Cardiac septum (tissue), 1 donor: ENCODE measurements around the gene BPIFB2. TPM values are rescaled to one million over a fixed set of nuclear protein-coding genes. Genes with fewer than 3 reads are reported as not detected.

ENCODE experiments used
- DNase-seq: peaks from one replicate; pipeline ENCODE4 v3.0.0-alpha.2; 2020; ENCODE audit warnings: low spot score
- intact Hi-C: fragments of 100-400 bp; cut with DNase I; formaldehyde crosslinking; loops from one replicate; pipeline ENCODE4 v1.14.0; 2022
- total RNA-seq: library from RNA; stranded (reverse); fragmentation: NEBNext Ultra II Directional; extraction: Animal tissue kit (Norgen Biotek cat#: 25700); gene quantifications from one replicate; pipeline ENCODE4 v1.2.1, GENCODE V29; 2021
- donor health status: DM: no; HTN: no; CAD: no.

The BPIFB2 gene
- total RNA-seq, 1 donor from 2014 or later = not detected

DNA sequence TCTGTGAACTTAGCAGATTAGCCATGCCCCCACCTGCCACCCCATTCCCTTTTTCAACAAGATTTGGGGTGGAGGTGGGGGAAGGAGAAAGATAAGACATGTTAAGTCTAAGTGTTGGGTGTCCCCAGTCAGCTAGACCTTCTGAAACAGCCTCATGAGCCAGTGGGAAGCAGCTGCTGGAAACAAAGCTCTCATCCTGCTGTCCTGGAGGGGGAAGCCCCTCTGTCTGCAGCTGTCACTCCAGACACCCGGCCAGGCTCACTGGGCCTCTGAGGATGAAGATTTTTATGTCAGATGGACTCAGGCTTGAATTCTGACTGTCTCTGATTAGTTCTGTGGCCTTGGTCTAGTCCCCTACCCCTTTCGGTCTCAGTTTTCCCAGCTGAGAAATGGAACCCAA is 47.3 kb downstream of the BPIFB2 start:
- DNase-seq = no peak
- intact Hi-C loops = no loop called here

DNA sequence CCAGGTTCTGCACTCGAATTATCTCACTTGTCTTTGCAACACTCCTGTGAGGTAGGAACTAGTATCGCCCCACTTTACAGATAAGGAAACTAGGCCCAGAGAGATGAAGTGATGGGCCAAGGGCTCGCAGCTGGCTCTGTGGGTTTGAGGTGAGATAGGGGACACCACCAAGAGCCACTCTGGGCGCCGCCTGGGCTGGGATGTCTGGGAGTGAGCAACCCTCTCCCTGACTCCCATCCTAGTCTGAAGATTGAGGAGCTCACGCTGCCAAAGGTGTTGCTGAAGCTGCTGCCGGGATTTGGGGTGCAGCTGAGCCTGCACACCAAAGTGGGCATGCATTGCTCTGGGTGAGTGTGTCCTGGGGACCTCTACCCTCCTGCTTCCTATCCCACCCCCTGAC is 51.6 kb downstream of the BPIFB2 start:
- intact Hi-C loops = no loop called here
- no peak for DNase-seq

DNA sequence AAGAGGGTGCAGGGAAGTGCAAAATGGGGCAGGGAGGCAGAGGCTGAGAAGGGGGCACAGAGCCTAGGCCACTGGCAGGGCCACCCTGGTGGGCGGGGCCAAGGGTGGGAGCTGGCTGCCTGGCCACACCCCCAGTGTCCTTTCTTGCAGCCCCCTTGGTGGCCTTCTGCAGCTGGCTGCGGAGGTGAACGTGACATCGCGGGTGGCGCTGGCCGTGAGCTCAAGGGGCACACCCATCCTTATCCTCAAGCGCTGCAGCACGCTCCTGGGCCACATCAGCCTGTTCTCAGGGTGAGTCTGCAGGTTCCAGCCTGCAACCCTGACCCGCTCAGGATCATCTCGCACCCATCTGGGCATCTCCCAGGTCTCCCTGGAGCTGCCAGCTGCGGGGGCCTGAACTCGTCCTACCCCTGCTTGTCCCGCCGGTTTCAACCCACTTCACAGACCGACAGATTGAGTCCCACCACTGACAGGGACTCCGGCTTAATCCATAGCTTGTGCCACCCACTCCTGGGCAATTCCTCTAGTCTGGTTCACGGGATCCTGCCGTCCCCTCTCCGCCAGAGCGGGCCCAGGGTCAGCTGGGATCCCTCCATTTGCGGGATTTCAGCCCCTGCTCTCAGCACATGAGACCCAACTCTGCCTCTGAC is 52.4 kb downstream of the BPIFB2 start:
- intact Hi-C loops = no loop called here
- DNase-seq = no peak

DNA sequence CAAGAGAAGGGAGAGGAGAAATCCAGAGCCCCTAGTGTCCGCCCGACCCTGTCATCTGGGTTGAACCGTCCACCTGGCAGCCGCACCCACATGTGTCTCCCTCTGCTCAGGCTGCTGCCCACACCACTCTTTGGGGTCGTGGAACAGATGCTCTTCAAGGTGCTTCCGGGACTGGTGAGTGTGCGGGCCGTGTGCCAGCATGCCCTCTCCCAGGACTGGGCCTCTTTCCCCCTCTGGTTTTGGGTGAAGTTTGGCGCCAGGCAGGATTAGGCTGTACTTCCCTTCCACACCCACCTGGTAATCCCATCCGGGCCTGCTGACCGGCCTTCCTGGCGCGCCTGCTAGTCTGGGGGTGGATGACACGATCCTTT is 54.1 kb downstream of the BPIFB2 start:
- DNase-seq = no peak
- intact Hi-C loops = no loop called here

DNA sequence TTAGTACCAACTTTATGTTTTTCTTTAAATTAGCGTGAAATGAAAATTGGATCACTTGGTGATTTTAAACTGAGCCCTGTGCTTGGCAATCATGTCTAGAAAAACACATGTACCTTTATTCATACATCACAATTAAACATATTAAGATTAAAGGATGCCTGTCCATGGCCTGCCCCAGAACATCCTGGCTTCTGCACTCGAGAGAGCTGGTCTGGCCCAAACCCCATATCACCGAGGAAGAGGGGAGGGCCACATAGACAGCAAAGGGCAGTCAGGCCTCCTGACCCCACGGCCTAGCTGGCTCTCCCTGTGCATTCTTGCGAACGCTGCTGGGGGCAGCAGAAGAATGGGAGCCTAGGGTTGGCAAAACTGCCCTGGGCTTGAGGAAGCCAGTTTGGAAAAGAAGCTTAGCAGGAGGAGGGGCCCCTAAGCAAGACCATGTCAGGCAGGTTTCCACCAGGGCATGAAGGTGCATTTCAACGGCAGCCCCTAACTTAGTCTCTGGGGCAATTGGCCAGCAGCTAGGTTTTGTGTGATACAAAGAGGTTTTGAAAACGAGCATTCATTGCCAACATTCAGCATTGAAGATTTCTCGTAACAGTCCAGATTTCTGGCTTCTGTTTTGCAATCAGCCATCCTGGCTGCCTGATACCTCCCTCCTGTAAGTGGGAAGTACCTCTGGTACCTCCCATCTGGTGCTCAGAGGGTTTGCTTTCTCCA is 54.8 kb downstream of the BPIFB2 start:
- DNase-seq = no peak
- intact Hi-C loops = no loop called here

DNA sequence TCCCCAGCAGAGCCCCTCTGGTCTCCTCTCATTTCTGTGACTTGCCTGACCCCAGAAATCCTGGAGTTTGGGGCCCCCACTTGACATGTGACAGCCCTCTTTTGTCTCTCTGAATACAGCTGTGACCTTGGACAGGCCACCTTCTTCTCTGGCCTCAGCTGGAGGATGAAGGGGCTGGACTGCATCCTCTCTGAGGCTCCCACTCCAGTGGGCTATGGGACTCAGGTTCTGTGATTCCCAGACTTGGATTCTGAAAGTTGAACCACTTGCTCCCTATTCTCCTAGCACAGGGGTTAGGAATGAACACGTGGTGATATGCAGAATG is 55.3 kb downstream of the BPIFB2 start:
- intact Hi-C loops = no loop called here
- DNase-seq = no peak

DNA sequence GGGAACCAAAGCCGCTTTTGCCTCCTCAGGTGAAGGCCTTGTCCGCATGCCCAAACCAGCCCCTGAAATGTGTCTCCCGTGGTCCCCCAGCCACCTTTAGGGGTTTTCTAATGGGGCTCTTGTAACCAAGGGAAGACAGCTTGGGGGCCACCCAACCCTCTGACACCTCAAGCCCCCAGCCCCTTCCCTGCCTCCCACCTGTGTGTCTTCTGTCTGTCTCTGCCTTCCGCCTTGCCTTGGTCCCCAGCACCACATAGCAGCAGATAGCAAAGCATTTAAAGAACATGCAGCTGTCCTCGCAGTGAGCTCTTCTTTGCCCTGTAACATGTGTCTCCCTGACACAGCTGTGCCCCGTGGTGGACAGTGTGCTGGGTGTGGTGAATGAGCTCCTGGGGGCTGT is 55.8 kb downstream of the BPIFB2 start:
- no peak for DNase-seq
- intact Hi-C loops = no loop called here

DNA sequence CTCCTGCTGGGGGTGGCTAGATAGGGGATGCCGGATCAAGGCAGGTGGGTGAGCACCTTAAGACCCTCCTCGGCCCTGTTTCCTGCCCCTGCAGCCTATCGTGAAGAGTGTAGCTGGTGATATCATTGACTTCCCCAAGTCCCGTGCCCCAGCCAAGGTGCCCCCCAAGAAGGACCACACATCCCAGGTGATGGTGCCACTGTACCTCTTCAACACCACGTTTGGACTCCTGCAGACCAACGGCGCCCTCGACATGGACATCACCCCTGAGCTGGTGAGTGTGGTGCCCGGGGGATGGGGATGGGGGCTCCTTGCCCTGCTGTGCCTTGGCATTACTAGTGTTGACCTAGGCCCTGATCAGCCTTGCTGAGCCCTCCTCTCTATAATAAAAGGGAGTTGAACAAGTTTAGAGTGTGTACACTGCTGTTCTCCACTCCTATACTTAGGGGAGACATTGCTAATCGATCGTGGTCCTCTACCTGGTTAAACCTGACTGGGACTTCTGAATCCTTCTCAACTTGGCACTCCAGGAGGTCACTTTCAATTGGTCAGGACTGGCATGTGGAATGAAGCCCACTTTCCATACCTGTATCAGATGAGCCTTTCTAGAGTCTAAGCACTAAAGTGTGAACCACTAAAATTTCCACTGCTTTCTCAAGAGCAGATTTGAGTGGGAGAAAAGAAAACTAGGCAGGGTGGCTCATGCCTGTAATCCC is 57.2 kb downstream of the BPIFB2 start:
- no peak for DNase-seq
- intact Hi-C loops = no loop called here

DNA sequence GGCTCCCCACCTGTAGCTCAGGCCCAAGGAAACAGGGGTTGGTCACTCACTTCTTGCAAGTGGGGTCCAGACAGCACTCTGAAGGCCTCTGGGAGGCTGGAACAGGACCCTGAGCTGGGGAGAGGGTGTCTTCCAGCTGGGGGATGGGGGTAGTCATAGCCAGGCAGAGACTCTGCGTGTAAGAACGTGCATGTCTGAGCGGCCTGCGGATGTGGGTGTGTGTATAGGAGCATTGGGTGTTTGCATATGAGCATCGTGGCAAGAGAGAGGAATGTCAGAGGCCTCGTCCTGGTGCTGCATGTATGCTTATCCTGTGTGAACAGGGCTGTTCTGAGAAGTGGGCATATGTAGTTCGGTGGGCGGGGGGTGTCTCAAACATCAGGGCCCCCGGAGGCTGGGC is 58.3 kb downstream of the BPIFB2 start:
- no peak for DNase-seq
- intact Hi-C loops = no loop called here

DNA sequence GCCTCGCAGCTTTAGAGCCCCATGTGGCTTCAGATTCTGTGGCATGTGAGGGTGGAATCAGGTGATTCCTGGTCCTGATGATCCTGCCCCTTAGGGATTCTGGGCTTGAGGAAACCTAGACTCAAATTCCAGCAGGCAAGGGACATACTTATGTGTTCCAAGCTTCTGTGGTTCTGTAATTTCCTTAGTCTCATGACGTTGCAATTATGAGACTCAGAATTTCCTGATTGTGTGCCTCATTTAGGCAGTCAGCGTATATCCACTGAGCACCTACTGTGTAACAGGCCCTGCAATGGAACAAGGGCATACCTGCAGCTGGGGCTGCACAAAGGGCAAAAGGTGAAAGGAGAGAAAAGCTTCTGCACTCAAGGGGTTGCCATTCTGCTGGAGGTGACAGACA is 60.3 kb downstream of the BPIFB2 start:
- intact Hi-C loops = no loop called here
- no peak for DNase-seq

DNA sequence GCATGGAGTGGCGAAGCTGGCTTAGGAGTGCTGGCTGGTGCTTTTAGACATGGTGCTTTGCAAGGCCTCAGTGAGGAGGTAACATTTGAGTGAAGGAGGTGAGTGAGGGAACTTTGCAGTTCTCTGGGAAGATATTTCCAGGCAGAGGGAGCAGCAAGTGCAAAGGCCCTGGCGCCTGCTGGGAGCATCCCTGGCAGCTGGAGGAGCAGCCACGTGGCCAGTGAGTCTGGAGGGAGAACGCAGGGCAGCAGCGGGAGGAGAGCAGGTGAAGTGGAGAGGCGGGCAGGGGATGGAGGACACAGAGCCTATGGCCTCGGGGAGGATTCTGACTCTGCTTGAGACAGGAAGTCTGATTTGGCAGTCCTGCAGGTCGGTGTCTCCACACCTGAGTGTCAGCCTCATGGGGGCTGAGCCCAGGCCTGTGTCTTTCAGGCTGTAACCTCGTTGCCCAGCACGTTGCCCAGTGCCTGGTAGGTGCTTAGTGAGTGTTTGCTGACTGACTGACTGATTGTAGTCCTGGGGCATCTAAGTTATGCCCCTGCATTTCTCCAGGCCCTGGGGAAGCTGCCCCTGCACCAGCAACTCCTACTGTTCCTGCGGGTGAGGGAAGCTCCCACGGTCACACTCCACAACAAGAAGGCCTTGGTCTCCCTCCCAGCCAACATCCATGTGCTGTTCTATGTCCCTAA is 60.9 kb downstream of the BPIFB2 start:
- intact Hi-C loops = no loop called here
- DNase-seq = no peak

DNA sequence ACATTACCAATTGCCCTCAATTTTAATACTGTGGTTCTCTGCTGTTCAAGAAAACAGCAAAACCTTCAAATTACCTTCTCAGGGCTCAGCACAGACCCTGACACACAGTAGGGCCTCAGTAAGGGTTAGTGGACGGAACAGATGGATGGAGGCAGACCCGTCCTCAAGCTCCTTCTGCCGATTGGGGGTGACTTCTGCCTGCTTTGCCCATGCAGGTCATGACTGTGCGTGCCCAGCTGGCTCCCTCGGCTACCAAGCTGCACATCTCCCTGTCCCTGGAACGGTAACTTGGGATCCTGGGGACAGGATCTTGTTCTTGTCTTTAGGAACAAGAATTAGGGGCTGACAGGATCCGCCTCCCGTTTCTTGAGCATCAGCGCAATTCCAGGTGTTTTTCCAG is 62.2 kb downstream of the BPIFB2 start:
- no peak for DNase-seq
- intact Hi-C loops = no loop called here

DNA sequence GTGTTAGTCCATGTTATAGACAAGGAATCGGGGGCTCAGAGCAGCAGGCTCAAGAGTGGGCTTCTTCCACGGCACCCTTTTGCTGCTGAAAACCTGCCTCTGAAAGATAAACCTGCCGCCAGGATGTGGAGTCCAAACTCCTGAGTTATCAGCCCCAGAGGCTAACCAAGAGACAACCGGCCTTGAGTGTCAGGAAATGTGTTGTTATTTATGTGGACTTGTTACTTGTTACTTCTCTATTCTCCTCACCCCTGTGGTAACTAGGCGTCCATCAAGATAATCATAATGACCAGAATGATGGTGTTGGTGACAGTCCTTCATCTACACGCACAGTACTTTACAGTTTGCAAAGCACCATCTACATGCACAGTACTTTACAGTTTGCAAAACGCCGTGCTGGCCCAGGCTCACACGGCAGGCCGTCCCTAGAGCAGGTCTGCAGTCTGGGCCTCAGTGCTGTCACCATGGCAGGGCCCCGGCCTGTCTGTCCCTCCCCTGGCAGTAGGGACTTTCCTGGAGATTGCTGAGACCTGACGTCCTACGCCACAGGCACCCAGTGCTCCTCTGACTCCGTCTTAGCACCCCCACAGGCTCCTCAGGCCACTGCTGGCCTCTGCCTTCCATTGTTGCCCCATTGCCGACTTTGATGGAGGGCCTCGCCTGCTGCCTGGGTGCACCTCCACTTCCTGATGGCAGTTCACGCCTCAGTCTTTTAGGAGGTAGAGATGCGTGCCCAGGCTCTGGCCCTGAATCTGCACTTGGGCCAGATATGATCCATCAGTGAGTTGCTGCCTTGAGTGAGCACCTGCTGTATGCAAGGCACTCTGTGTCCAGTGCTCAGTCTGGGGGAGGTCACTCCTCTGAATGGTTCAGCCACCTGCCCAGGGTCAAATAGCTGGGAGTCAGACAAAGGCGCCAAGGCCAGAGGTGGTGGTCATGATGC is 62.9 kb downstream of the BPIFB2 start:
- no peak for DNase-seq
- intact Hi-C loops = no loop called here

DNA sequence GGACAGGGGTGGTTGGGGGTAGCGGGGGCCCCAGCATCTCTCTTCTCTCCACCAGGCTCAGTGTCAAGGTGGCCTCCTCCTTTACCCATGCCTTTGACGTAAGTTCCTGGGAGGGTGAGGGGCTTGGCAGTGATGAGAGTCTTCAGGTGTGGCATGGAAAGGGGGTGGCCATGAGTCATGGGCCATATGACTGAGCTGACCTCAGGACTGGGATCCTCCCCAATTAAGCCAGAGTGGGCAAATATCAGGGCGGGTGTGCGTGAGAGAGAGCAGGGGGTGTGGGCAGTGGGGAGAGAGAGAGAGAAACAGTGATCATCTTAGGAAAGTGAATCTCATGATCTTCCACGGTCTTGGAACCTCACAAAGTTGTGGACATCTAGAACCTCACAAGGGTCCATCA is 63.7 kb downstream of the BPIFB2 start:
- DNase-seq = no peak
- intact Hi-C loops = no loop called here

DNA sequence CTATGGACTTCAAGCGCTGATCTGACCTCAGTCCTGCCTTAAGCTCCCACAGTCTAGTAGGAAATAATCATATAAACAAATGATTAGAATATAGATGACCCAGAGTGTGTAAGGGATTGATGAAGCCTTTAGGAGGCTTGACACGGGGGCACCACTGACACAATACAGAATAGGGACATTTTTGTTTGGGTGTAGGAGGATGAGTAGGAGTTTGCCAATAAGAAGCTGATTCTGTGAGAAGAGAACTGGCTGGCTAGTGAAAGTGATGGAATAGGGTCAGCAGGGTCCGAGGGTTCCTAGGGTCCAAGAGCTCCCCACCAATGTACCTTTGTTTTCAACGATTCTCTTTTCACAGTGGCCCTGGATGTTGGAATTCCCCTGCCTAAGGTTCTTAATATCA is 64.9 kb downstream of the BPIFB2 start:
- intact Hi-C loops = no loop called here
- DNase-seq = no peak

DNA sequence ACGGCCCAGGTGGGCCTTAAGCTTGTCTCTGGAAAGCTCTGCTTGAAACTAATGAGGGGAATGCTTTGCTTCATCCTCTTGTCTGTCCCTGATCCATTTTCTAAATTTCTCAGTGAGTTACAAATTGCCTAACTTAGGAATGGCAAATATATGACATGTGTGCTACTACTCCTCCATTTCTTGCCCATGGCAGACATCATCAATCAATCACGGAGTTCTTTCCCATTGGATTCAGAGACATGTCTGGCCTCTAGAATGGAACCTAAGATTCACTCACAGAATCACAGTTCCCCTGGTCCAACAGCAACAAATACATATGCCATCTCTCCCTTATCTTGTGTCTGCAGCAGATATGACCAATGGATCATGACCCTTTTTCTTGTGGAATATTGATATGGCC is 65.3 kb downstream of the BPIFB2 start:
- intact Hi-C loops = no loop called here
- no peak for DNase-seq
